ENCODE results near the gene HAP1.

Gene HAP1

GRCh38 chr17:41762841-41763240 is 28.4 kb upstream of the HAP1 start:
- DNase-seq (ENCODE audit: low spot score), result no peak

GRCh38 chr17:41762391-41762790 is 27.9 kb upstream of the HAP1 start:
- DNase-seq (ENCODE audit: low spot score), result no peak

- DNase-seq (ENCODE audit: low spot score), result no peak
Measured at GRCh38 chr17:41760878-41761277, 26.4 kb upstream of the HAP1 start.

- DNase-seq (ENCODE audit: low spot score), result no peak
Measured at GRCh38 chr17:41758601-41759000, 24.2 kb upstream of the HAP1 start.

GRCh38 chr17:41754066-41754465 is 19.6 kb upstream of the HAP1 start:
- DNase-seq (ENCODE audit: low spot score), result no peak

- no peak for DNase-seq (ENCODE audit: low spot score)
Measured at GRCh38 chr17:41751288-41751687, 16.8 kb upstream of the HAP1 start.

GRCh38 chr17:41750862-41751261 is 16.4 kb upstream of the HAP1 start:
- DNase-seq (ENCODE audit: low spot score), result no peak

GRCh38 chr17:41748275-41748674 is 13.8 kb upstream of the HAP1 start:
- no peak for DNase-seq (ENCODE audit: low spot score)

- no peak for DNase-seq (ENCODE audit: low spot score)
Measured at GRCh38 chr17:41741709-41742108, 7.3 kb upstream of the HAP1 start.

- DNase-seq (ENCODE audit: low spot score), result no peak
Measured at GRCh38 chr17:41740506-41740905, 6.1 kb upstream of the HAP1 start.

GRCh38 chr17:41739661-41740352 is 5.4 kb upstream of the HAP1 start:
- no peak for DNase-seq (ENCODE audit: low spot score)

- no peak for DNase-seq (ENCODE audit: low spot score)
Measured at GRCh38 chr17:41738801-41739112, 4.3 kb upstream of the HAP1 start.

- DNase-seq (ENCODE audit: low spot score), result peak; percentile 98
Measured at GRCh38 chr17:41738077-41738800, 3.8 kb upstream of the HAP1 start.

- no peak for DNase-seq (ENCODE audit: low spot score)
Measured at GRCh38 chr17:41737680-41738023, 3.2 kb upstream of the HAP1 start.

GRCh38 chr17:41736983-41737679 is 2.7 kb upstream of the HAP1 start:
- no peak for DNase-seq (ENCODE audit: low spot score)

- no peak for DNase-seq (ENCODE audit: low spot score)
Measured at GRCh38 chr17:41735744-41736143, 1.3 kb upstream of the HAP1 start.

GRCh38 chr17:41734949-41735313 is 488 bp upstream of the HAP1 start:
- no peak for DNase-seq (ENCODE audit: low spot score)

- DNase-seq (ENCODE audit: low spot score), result no peak
Measured at GRCh38 chr17:41733348-41734138, 900 bp downstream of the HAP1 start.

GRCh38 chr17:41731836-41732235 is 2.6 kb downstream of the HAP1 start:
- DNase-seq (ENCODE audit: low spot score), result no peak

GRCh38 chr17:41730479-41730878 is 4.0 kb downstream of the HAP1 start:
- DNase-seq (ENCODE audit: low spot score), result no peak

- no peak for DNase-seq (ENCODE audit: low spot score)
Measured at GRCh38 chr17:41728056-41728455, 6.4 kb downstream of the HAP1 start.

- no peak for DNase-seq (ENCODE audit: low spot score)
Measured at GRCh38 chr17:41725134-41725533, 9.3 kb downstream of the HAP1 start.

Measured in HuH-7 (cell line).